Measurements from ENCODE around the gene TTC21A.
"Not testable (repeated sequence)": the region's sequence is repeated elsewhere in the genome, so short reads cannot be mapped to it uniquely, and the experiment has no call there.

TTC21A gene, protein sequence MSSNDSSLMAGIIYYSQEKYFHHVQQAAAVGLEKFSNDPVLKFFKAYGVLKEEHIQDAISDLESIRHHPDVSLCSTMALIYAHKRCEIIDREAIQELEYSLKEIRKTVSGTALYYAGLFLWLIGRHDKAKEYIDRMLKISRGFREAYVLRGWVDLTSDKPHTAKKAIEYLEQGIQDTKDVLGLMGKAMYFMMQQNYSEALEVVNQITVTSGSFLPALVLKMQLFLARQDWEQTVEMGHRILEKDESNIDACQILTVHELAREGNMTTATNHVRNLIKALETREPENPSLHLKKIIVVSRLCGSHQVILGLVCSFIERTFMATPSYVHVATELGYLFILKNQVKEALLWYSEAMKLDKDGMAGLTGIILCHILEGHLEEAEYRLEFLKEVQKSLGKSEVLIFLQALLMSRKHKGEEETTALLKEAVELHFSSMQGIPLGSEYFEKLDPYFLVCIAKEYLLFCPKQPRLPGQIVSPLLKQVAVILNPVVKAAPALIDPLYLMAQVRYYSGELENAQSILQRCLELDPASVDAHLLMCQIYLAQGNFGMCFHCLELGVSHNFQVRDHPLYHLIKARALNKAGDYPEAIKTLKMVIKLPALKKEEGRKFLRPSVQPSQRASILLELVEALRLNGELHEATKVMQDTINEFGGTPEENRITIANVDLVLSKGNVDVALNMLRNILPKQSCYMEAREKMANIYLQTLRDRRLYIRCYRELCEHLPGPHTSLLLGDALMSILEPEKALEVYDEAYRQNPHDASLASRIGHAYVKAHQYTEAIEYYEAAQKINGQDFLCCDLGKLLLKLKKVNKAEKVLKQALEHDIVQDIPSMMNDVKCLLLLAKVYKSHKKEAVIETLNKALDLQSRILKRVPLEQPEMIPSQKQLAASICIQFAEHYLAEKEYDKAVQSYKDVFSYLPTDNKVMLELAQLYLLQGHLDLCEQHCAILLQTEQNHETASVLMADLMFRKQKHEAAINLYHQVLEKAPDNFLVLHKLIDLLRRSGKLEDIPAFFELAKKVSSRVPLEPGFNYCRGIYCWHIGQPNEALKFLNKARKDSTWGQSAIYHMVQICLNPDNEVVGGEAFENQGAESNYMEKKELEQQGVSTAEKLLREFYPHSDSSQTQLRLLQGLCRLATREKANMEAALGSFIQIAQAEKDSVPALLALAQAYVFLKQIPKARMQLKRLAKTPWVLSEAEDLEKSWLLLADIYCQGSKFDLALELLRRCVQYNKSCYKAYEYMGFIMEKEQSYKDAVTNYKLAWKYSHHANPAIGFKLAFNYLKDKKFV (N-terminal part only)

GRCh38 chr3:39107388-39108199, at the start of gene TTC21A, which contains the start of gene GORASP1:
TSS of gene TTC21A (plus strand) at chr3:39107680. CDS start at chr3:39107838, 158 bp downstream.
TSS of gene GORASP1 (minus strand) at chr3:39107627. CDS start at chr3:39107541, 86 bp downstream.
- in situ Hi-C loops (cut with MboI; ENCODE audit: low sequenced_read_pairs), result no loop called here

DNA sequence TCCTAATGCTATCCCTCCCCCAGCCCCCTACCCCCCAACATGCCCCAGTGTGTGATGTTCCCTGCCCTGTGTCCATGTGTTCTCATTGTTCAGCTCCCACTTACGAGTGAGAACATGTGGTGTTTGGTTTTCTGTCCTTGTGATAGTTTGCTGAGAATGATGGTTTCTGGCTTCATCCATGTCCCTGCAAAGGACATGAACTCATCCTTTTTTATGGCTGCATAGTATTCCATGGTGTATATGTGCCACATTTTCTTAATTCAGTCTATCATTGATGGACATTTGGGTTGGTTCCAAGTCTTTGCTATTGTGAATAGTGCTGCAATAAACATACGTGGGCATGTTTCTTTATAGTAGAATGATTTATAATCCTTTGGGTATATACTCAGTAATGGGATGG, 46.3 kb upstream of the TTC21A start:
- in situ Hi-C loops (cut with MboI; ENCODE audit: low sequenced_read_pairs), result not testable (repeated sequence)

DNA sequence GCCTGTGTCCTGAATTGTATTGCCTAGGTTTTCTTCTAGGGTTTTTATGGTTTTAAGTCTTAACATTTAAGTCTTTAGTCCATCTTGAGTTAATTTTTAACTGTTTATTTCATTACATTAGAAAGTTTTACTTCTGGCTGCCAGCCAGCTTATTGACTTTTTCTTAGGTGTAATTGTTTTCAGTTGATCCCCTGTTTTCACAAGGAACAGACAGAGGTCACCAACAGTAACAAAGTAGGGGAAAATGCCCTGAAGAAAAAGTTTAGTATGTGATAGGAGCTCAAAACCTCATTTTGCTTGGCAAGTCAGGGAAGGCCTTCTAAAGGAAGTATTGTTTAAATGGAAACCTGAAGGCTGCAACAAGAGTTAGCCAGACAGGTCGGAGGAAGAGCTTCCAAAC, 45.3 kb upstream of the TTC21A start:
- in situ Hi-C loops (cut with MboI; ENCODE audit: low sequenced_read_pairs), result no loop called here

- in situ Hi-C loops (cut with MboI; ENCODE audit: low sequenced_read_pairs), result no loop called here
Measured at GRCh38 chr3:39063143-39063542, 44.3 kb upstream of the TTC21A start.

DNA sequence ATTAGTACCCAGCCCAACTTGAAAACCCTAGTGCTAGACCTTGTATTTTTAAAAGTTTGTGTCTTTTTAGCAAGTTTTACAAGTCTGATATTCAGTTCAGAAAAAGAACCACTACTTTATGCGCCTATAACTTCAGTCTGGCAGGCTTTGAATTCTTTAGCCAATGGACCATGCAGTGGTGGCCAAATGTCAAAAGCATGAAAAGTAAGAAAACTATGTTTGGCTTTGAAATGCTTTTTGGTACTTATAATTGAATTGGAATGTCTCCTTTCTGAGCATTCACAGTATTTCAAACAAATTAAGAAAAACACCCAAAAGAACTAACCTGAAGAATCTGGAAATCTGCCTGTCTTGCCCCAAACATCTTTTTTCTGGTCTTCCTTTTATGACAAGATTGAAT, 42.8 kb upstream of the TTC21A start:
- in situ Hi-C loops (cut with MboI; ENCODE audit: low sequenced_read_pairs), result no loop called here

DNA sequence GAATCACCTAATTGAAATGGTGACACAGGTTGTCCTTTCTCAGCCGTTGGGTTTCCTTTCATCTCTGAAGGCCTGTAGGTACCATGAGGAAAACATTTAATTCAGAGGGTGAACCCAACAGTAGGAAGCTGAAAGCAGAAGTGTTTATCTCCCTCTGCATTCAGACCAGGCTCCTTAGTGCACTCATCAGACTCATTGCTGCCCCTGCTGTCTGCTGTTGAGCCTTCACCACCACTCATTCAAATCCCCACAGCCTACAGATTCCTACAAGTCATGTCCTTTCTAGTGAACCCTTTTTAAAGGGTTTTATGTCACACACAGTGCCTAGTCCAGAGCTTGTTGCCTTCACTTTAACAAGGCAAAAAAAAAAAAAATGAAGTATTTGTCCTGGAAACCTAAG, 42.3 kb upstream of the TTC21A start:
- in situ Hi-C loops (cut with MboI; ENCODE audit: low sequenced_read_pairs), result no loop called here

GRCh38 chr3:39067286-39067685, 40.2 kb upstream of the TTC21A start:
- in situ Hi-C loops (cut with MboI; ENCODE audit: low sequenced_read_pairs), result no loop called here

- in situ Hi-C loops (cut with MboI; ENCODE audit: low sequenced_read_pairs), result no loop called here
Measured at GRCh38 chr3:39068556-39068955, 38.9 kb upstream of the TTC21A start.

GRCh38 chr3:39075910-39076309, 31.6 kb upstream of the TTC21A start:
- in situ Hi-C loops (cut with MboI; ENCODE audit: low sequenced_read_pairs), result no loop called here

GRCh38 chr3:39079530-39079929, 27.9 kb upstream of the TTC21A start:
- in situ Hi-C loops (cut with MboI; ENCODE audit: low sequenced_read_pairs), result no loop called here

DNA sequence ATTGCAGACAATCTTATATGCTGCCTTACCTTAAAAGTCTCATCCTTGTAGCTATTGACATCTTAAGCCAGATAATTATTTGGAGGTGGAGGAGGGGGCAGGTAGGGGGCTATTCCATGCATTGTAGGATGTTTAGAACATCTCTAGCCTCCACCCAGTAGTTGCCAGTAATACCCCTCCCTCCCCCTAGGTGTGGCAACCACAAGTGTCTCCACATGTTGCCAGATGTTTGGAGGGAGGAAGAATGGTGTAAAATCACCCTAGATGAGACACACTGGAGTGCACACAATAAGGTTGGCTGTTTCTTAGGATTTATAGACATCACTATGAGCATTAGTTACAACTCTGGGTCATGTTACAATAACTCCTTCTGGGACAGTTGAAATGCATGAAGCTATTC, 27.5 kb upstream of the TTC21A start:
- in situ Hi-C loops (cut with MboI; ENCODE audit: low sequenced_read_pairs), result no loop called here

- in situ Hi-C loops (cut with MboI; ENCODE audit: low sequenced_read_pairs), result no loop called here
Measured at GRCh38 chr3:39082666-39083313, 24.7 kb upstream of the TTC21A start.

DNA sequence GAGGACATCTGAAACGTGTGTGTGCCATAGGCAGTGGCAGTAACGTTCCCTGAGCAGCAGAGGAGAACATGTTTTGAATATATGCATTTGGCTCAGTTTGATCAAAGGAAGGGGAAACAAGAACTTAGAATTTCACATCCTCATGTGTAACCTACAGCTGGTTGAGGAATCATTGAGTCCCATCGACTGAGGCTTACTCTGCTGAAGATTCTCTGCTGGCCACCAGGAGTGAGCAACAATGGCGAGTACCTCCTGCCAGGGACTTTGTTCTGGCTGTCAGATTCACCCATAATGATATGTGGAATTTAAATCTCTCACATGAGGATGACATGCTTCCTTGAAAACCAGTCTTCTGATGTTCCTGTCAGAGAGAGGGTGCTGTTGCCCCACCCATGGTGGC, 21.3 kb upstream of the TTC21A start:
- in situ Hi-C loops (cut with MboI; ENCODE audit: low sequenced_read_pairs), result no loop called here

DNA sequence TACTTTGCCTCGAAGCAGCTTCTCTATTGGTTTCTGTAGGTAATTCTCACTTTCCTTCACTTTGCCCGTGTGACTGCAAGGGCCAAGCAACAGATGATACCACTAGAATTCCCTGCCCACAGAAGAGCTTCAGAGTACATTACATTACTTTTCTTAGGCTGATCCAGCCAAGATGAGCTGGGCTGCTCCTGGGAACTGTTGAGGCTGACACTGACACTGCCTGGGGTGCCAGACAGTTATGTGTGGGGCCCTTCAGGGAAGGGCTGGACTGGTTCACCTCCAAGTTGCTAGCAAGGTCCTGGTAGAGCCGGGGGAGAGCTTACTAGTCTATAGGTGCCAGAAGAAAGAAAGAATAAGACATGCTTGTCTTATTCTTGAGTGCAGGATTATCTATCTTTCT, 19.0 kb upstream of the TTC21A start:
- in situ Hi-C loops (cut with MboI; ENCODE audit: low sequenced_read_pairs), result no loop called here

DNA sequence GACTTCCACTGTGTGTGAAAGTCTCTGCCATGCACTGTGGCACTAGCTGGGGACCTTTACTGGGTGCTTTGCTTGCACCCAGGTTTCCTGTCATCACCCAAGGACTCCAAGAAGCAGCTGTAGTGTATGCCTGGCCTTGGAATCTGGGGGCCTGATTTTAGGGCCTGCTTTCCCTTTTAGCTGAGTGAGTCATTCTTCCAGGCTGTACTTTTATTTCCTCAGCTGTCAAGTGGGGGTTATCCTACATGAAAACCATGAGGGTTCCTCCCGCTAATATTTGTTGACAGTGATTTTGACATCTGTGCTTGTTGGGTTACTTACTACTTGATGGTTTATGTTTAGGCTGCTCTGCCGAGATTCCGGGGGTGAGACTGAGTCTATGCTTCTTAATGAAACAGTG, 18.6 kb upstream of the TTC21A start:
- in situ Hi-C loops (cut with MboI; ENCODE audit: low sequenced_read_pairs), result no loop called here

- in situ Hi-C loops (cut with MboI; ENCODE audit: low sequenced_read_pairs), result no loop called here
Measured at GRCh38 chr3:39090922-39091321, 16.6 kb upstream of the TTC21A start.

GRCh38 chr3:39094851-39095677, 12.4 kb upstream of the TTC21A start:
- in situ Hi-C loops (cut with MboI; ENCODE audit: low sequenced_read_pairs), result no loop called here

GRCh38 chr3:39095778-39096177, 11.7 kb upstream of the TTC21A start:
- in situ Hi-C loops (cut with MboI; ENCODE audit: low sequenced_read_pairs), result no loop called here

DNA sequence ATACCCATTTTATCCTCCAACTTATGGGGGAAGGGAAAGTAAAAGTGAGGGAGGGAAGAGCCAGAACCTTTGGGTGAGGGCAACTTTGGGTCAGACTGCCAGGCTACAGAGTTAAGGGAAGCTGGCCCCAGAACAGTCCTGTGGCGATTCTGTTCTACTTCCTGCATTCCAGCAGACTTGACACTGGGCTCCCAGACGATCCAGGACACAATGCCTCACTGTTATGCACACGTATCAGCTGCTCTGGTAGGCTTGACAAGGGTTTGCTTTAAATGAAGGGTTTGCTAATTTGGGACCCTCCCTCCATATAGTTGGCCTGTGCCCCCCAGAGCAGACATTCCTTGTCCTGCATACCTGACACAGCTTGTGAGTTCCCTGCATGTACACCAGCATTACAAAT, 10.7 kb upstream of the TTC21A start:
- in situ Hi-C loops (cut with MboI; ENCODE audit: low sequenced_read_pairs), result no loop called here
